GM23248 (cell line): Measurements from ENCODE around the gene C6orf141.

Source experiments
- EZH2 ChIP-seq: fragments of 200-600 bp; sonication (generic); IDR thresholded peaks from 2 replicates; pipeline ENCODE4 v1.6.1; 2018; ENCODE audit warnings: antibody characterized with exemption, mild to moderate bottlenecking; ENCODE audit not compliant: insufficient read depth, poor library complexity, severe bottlenecking
- EZH2phosphoT487 ChIP-seq: fragments of 200-600 bp; sonication (generic); IDR thresholded peaks from 2 replicates; pipeline ENCODE4 v1.6.1; 2018; ENCODE audit warnings: antibody characterized with exemption, moderate library complexity, mild to moderate bottlenecking, low read depth; ENCODE audit not compliant: insufficient read depth

GRCh38 chr6:49552596-49552995 lies 2.1 kb downstream of the C6orf141 start:
- TF ChIP-seq EZH2 = no peak
- no peak for TF ChIP-seq EZH2phosphoT487
